HEK293 (cell line): ENCODE measurements around the gene ERVK3-1.

Experiments
- GLI2 ChIP-seq: fragments of 450-650 bp; formaldehyde crosslinking; IDR thresholded peaks from 2 replicates; pipeline ENCODE4; 2017; ENCODE audit warnings: missing biosample characterization, missing genetic modification characterization, low read depth, borderline replicate concordance
- KLF8 ChIP-seq: fragments of 450-650 bp; formaldehyde crosslinking; IDR thresholded peaks from 2 replicates; pipeline ENCODE4 v1.5.1; 2016; ENCODE audit warnings: missing biosample characterization, missing genetic modification characterization
- KLF9 ChIP-seq: fragments of 450-650 bp; formaldehyde crosslinking; IDR thresholded peaks from 2 replicates; pipeline ENCODE4 v1.5.1; 2016; ENCODE audit warnings: missing biosample characterization, missing genetic modification characterization, low read depth
- PRDM2 ChIP-seq: fragments of 450-650 bp; formaldehyde crosslinking; IDR thresholded peaks from 2 replicates; pipeline ENCODE4 v1.5.1; 2016; ENCODE audit warnings: missing biosample characterization, missing genetic modification characterization, borderline replicate concordance
- RBAK ChIP-seq: fragments of 450-650 bp; formaldehyde crosslinking; IDR thresholded peaks from 2 replicates; pipeline ENCODE4 v1.5.1; 2016; ENCODE audit warnings: missing biosample characterization, missing genetic modification characterization
- SCRT1 ChIP-seq: fragments of 450-650 bp; formaldehyde crosslinking; IDR thresholded peaks from 2 replicates; pipeline ENCODE4 v1.5.1; 2016; ENCODE audit warnings: missing biosample characterization, missing genetic modification characterization, borderline replicate concordance
- SP3 ChIP-seq: fragments of 450-650 bp; formaldehyde crosslinking; IDR thresholded peaks from 2 replicates; pipeline ENCODE4 v1.5.1; 2016; ENCODE audit warnings: missing biosample characterization, missing genetic modification characterization
- ZFP3 ChIP-seq: fragments of 450-650 bp; formaldehyde crosslinking; IDR thresholded peaks from 2 replicates; pipeline ENCODE4 v1.5.1; 2016; ENCODE audit warnings: low read depth, missing biosample characterization, missing genetic modification characterization
- ZNF10 ChIP-seq: fragments of 450-650 bp; formaldehyde crosslinking; IDR thresholded peaks from 2 replicates; pipeline ENCODE4 v1.5.1; 2017; ENCODE audit warnings: missing biosample characterization, missing genetic modification characterization
- ZNF18 ChIP-seq: fragments of 450-650 bp; formaldehyde crosslinking; IDR thresholded peaks from 2 replicates; pipeline ENCODE4 v1.5.1; 2016; ENCODE audit warnings: missing biosample characterization, missing genetic modification characterization
- ZNF202 ChIP-seq: fragments of 450-650 bp; formaldehyde crosslinking; IDR thresholded peaks from 2 replicates; pipeline ENCODE4 v1.5.1; 2016; ENCODE audit warnings: missing biosample characterization, missing genetic modification characterization, borderline replicate concordance
- ZNF23 ChIP-seq: fragments of 450-650 bp; formaldehyde crosslinking; IDR thresholded peaks from 2 replicates; pipeline ENCODE4 v1.5.1; 2016; ENCODE audit warnings: missing biosample characterization, missing genetic modification characterization, borderline replicate concordance
- ZNF24 ChIP-seq: fragments of 450-650 bp; formaldehyde crosslinking; IDR thresholded peaks from 2 replicates; pipeline ENCODE4 v1.5.1; 2016; ENCODE audit warnings: missing biosample characterization, missing genetic modification characterization
- ZNF37A ChIP-seq: fragments of 450-650 bp; IDR thresholded peaks from 2 replicates; pipeline ENCODE4 v1.5.1; 2018; ENCODE audit warnings: missing biosample characterization, missing genetic modification characterization
- ZNF423 ChIP-seq: fragments of 450-650 bp; formaldehyde crosslinking; IDR thresholded peaks from 2 replicates; pipeline ENCODE4 v1.5.1; 2016; ENCODE audit warnings: missing biosample characterization, missing genetic modification characterization
- ZNF510 ChIP-seq: fragments of 450-650 bp; formaldehyde crosslinking; IDR thresholded peaks from 2 replicates; pipeline ENCODE4 v1.5.1; 2018; ENCODE audit warnings: mild to moderate bottlenecking, missing genetic modification characterization, missing biosample characterization; ENCODE audit not compliant: insufficient replicate concordance
- ZNF544 ChIP-seq: fragments of 450-650 bp; formaldehyde crosslinking; IDR thresholded peaks from 2 replicates; pipeline ENCODE4 v1.5.0; 2017; ENCODE audit warnings: missing biosample characterization, missing genetic modification characterization
- ZNF548 ChIP-seq: fragments of 450-650 bp; formaldehyde crosslinking; IDR thresholded peaks from 2 replicates; pipeline ENCODE4 v1.5.1; 2016; ENCODE audit warnings: missing biosample characterization, missing genetic modification characterization
- ZNF561 ChIP-seq: fragments of 450-650 bp; IDR thresholded peaks from 2 replicates; pipeline ENCODE4 v1.5.1; 2018; ENCODE audit warnings: missing biosample characterization, missing genetic modification characterization, borderline replicate concordance
- ZNF654 ChIP-seq: fragments of 450-650 bp; formaldehyde crosslinking; IDR thresholded peaks from 2 replicates; pipeline ENCODE4 v1.5.1; 2016; ENCODE audit warnings: low read depth, missing biosample characterization, missing genetic modification characterization
- ZNF837 ChIP-seq: fragments of 450-650 bp; formaldehyde crosslinking; IDR thresholded peaks from 2 replicates; pipeline ENCODE4 v1.5.1; 2016; ENCODE audit warnings: missing biosample characterization, missing genetic modification characterization
- TF ChIP-seq, protein P1 (sequence below): fragments of 450-650 bp; formaldehyde crosslinking; IDR thresholded peaks from 2 replicates; pipeline ENCODE4 v1.5.1; 2016; ENCODE audit warnings: missing biosample characterization, missing genetic modification characterization, borderline replicate concordance
- TF ChIP-seq, protein P2 (sequence below): sonication (generic); formaldehyde crosslinking; IDR thresholded peaks from 2 replicates; pipeline ENCODE4 v1.8.1; 2022; ENCODE audit warnings: mild to moderate bottlenecking, moderate library complexity, missing genetic modification reagents
- TF ChIP-seq, protein P3 (sequence below): fragments of 450-650 bp; formaldehyde crosslinking; IDR thresholded peaks from 2 replicates; pipeline ENCODE4 v1.5.1; 2016; ENCODE audit warnings: missing biosample characterization, missing genetic modification characterization, low read depth

ERVK3-1 gene

GRCh38 chr19:58305065-58305931 lies at the start of gene ERVK3-1 (continued):
- TF ChIP-seq PRDM2 (tag by site-specific recombination) (no peak), ZFP3 (tag by site-specific recombination) (no peak), RBAK (tag by site-specific recombination) (0 out of 2 replicates have a peak, but pooled peaks have one; percentile 22), ZNF544 (tag by site-specific recombination) (no peak), ZNF654 (tag by site-specific recombination) (no peak), GLI2 (tag by site-specific recombination) (no peak), KLF9 (tag by site-specific recombination) (peak; percentile 42; the same call in 1 of the 2 replicates), ZNF548 (no peak), ZNF510 (no peak), KLF8 (tag by site-specific recombination) (peak; percentile 74; the same call in 1 of the 2 replicates), ZNF24 (tag by site-specific recombination) (peak; percentile 59; the same call in 1 of the 2 replicates), ZNF423 (tag by site-specific recombination) (no peak), ZNF23 (tag by site-specific recombination) (no peak), ZNF837 (tag by site-specific recombination) (no peak), SCRT1 (tag by site-specific recombination) (no peak), ZNF18 (no peak), ZNF10 (tag by site-specific recombination) (no peak), ZNF202 (no peak), SP3 (tag by site-specific recombination) (peak; percentile 74), ZNF561 (tag by site-specific recombination) (no peak; the same call in 1 of the 2 replicates), ZNF37A (tag by site-specific recombination) (no peak)
- TF ChIP-seq, protein P1, sequence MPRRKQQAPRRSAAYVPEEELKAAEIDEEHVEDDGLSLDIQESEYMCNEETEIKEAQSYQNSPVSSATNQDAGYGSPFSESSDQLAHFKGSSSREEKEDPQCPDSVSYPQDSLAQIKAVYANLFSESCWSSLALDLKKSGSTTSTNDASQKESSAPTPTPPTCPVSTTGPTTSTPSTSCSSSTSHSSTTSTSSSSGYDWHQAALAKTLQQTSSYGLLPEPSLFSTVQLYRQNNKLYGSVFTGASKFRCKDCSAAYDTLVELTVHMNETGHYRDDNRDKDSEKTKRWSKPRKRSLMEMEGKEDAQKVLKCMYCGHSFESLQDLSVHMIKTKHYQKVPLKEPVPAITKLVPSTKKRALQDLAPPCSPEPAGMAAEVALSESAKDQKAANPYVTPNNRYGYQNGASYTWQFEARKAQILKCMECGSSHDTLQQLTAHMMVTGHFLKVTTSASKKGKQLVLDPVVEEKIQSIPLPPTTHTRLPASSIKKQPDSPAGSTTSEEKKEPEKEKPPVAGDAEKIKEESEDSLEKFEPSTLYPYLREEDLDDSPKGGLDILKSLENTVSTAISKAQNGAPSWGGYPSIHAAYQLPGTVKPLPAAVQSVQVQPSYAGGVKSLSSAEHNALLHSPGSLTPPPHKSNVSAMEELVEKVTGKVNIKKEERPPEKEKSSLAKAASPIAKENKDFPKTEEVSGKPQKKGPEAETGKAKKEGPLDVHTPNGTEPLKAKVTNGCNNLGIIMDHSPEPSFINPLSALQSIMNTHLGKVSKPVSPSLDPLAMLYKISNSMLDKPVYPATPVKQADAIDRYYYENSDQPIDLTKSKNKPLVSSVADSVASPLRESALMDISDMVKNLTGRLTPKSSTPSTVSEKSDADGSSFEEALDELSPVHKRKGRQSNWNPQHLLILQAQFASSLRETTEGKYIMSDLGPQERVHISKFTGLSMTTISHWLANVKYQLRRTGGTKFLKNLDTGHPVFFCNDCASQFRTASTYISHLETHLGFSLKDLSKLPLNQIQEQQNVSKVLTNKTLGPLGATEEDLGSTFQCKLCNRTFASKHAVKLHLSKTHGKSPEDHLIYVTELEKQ (tag by site-specific recombination), result peak; percentile 16; the same call in 1 of the 2 replicates
- TF ChIP-seq, protein P2, sequence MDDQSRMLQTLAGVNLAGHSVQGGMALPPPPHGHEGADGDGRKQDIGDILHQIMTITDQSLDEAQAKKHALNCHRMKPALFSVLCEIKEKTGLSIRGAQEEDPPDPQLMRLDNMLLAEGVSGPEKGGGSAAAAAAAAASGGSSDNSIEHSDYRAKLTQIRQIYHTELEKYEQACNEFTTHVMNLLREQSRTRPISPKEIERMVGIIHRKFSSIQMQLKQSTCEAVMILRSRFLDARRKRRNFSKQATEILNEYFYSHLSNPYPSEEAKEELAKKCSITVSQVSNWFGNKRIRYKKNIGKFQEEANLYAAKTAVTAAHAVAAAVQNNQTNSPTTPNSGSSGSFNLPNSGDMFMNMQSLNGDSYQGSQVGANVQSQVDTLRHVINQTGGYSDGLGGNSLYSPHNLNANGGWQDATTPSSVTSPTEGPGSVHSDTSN (CRISPR knock-in tag), result peak; percentile 87
- TF ChIP-seq, protein P3, sequence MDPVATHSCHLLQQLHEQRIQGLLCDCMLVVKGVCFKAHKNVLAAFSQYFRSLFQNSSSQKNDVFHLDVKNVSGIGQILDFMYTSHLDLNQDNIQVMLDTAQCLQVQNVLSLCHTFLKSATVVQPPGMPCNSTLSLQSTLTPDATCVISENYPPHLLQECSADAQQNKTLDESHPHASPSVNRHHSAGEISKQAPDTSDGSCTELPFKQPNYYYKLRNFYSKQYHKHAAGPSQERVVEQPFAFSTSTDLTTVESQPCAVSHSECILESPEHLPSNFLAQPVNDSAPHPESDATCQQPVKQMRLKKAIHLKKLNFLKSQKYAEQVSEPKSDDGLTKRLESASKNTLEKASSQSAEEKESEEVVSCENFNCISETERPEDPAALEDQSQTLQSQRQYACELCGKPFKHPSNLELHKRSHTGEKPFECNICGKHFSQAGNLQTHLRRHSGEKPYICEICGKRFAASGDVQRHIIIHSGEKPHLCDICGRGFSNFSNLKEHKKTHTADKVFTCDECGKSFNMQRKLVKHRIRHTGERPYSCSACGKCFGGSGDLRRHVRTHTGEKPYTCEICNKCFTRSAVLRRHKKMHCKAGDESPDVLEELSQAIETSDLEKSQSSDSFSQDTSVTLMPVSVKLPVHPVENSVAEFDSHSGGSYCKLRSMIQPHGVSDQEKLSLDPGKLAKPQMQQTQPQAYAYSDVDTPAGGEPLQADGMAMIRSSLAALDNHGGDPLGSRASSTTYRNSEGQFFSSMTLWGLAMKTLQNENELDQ, result no peak
